SK-N-MC (cell line): ENCODE data around the gene L3MBTL3.

Source experiments
- EZH2 ChIP-seq: fragments of 200-600 bp; sonication (generic); IDR thresholded peaks from one replicate; pipeline ENCODE4 v1.6.1; 2017; ENCODE audit warnings: antibody characterized with exemption
- FOXP2 ChIP-seq: optimal IDR thresholded peaks from 2 replicates; pipeline ENCODE3; 2011; ENCODE audit warnings: mild to moderate bottlenecking, moderate library complexity; ENCODE audit not compliant: insufficient read depth; ENCODE audit errors: extremely low read length, control extremely low read depth
- POLR2AphosphoS5 ChIP-seq: IDR thresholded peaks from 2 replicates; pipeline ENCODE4 v1.6.1; 2012; ENCODE audit warnings: mild to moderate bottlenecking, low read depth, low read length, borderline replicate concordance

DNA sequence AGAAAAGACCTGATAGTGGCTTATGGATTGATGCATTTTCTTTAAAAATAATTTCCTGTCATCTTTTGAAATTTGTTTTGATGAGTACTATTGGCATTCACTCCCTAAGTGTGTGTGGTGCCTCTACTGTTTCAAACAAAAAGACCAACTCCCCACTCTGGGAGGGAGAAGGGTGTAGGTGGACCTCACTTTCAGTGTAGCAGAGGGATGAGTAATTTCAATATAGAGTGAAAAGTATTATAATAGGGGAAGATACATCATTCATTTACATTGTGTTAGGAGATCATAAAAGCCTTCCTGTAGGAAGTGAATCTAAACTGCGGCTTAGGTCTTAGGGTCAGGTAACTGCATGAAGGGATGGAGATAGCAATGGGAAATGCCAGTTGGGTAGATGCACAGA is 158.0 kb downstream of the L3MBTL3 start:
- TF ChIP-seq POLR2AphosphoS5 (no peak), EZH2 (no peak), FOXP2 (no peak)
